H54 (cell line): ENCODE results near the gene ABCB6.
A peak's percentile ranks its signal among the peaks of the same experiment; 100 is the strongest.

ENCODE experiments used
- DNase-seq: peaks from one replicate; pipeline ENCODE4 v3.0.0; 2011; ENCODE audit warnings: low spot score, mixed read lengths; ENCODE audit not compliant: insufficient read length
- FAIRE-seq: peaks from 3 replicates; lab custom pipeline; 2011; peaks lifted over from hg19 to GRCh38; lab: Jason Lieb, UNC
- POLR2A ChIP-seq: IDR thresholded peaks from 2 replicates; pipeline ENCODE4 v1.6.1; 2011; ENCODE audit warnings: low read depth, mild to moderate bottlenecking, low read length

ABCB6 gene

GRCh38 chr2:219199470-219200211 is 19.1 kb downstream of the ABCB6 start:
- no peak for TF ChIP-seq POLR2A
- DNase-seq, result no peak
- no peak for FAIRE-seq

GRCh38 chr2:219198974-219199373 is 19.8 kb downstream of the ABCB6 start:
- no peak for DNase-seq
- FAIRE-seq, result no peak
- TF ChIP-seq POLR2A, result no peak

- DNase-seq (no peak), FAIRE-seq (no peak)
- no peak for TF ChIP-seq POLR2A
Observed at GRCh38 chr2:219197388-219197787, 21.4 kb downstream of the ABCB6 start.

GRCh38 chr2:219186754-219187456 is 31.9 kb downstream of the ABCB6 start:
- no peak for FAIRE-seq
- TF ChIP-seq POLR2A, result no peak
- no peak for DNase-seq

- FAIRE-seq (no peak), DNase-seq (no peak)
- no peak for TF ChIP-seq POLR2A
Observed at GRCh38 chr2:219184121-219184520, 34.6 kb downstream of the ABCB6 start.

- DNase-seq (no peak), FAIRE-seq (no peak)
- no peak for TF ChIP-seq POLR2A
Observed at GRCh38 chr2:219183151-219183772, 35.5 kb downstream of the ABCB6 start.

GRCh38 chr2:219182331-219183150 is 36.2 kb downstream of the ABCB6 start:
- no peak for DNase-seq
- no peak for FAIRE-seq
- TF ChIP-seq POLR2A, result no peak

- no peak for DNase-seq
- TF ChIP-seq POLR2A, result no peak
- FAIRE-seq, result no peak
Observed at GRCh38 chr2:219181531-219181930, 37.2 kb downstream of the ABCB6 start.

GRCh38 chr2:219180961-219181360 is 37.8 kb downstream of the ABCB6 start:
- DNase-seq, result no peak
- FAIRE-seq, result no peak
- no peak for TF ChIP-seq POLR2A

- no peak for TF ChIP-seq POLR2A
- DNase-seq (no peak), FAIRE-seq (no peak)
Observed at GRCh38 chr2:219179601-219180465, 38.9 kb downstream of the ABCB6 start.

GRCh38 chr2:219178377-219179175 is 40.2 kb downstream of the ABCB6 start:
- DNase-seq (peak; percentile 22), FAIRE-seq (no peak)
- peak; percentile 5; the same call in 1 of the 2 replicates for TF ChIP-seq POLR2A
